ENCODE measurements around the gene SIRT7. TPM values are rescaled to one million over a fixed set of nuclear protein-coding genes. Genes with fewer than 3 reads are reported as not detected.

The SIRT7 gene
- total and polyA plus RNA-seq, 4 donors = 14.7 to 43.4 (median 32.9) TPM

GRCh38 chr17:81902653-81903414 is 15.1 kb downstream of the SIRT7 start:
- H3K27me3 ChIP-seq (ENCODE audit: control insufficient read depth in 3 of 3, insufficient read depth in 3 of 3, low read length in 2 of 3) = no peaks in the 10 kb centered on the region
- no peak overlapping the region for H3K27ac ChIP-seq (ENCODE audit: low read depth in 1 of 2, low read length in 1 of 2)
- WGBS, 2 donors = 32 to 48% methylated on average over 32 to 47 of the region's 47 CpGs
- H3K9ac ChIP-seq (ENCODE audit: insufficient read depth in 1 of 2, low read length in 2 of 2) = no peak overlapping the region
- H3K4me1 ChIP-seq (ENCODE audit: control insufficient read depth in 5 of 5, insufficient read depth in 5 of 5, low read length in 5 of 5) = peaks cover 0 to 10% (median 0%) of the 10 kb centered on the region in 5 donors
- H3K9me3 ChIP-seq (ENCODE audit: control insufficient read depth in 4 of 4, insufficient read depth in 3 of 4, low read length in 3 of 4) = no peaks in the 10 kb centered on the region
- DNase-seq (no peak), ATAC-seq (ENCODE audit: insufficient read depth, low FRiP score) (no peak)
- H3K36me3 ChIP-seq (ENCODE audit: control insufficient read depth in 4 of 4, insufficient read depth in 4 of 4, low read length in 4 of 4) = peaks cover 3 to 52% (median 11%) of the 10 kb centered on the region in 4 donors
- TF ChIP-seq, protein P1, sequence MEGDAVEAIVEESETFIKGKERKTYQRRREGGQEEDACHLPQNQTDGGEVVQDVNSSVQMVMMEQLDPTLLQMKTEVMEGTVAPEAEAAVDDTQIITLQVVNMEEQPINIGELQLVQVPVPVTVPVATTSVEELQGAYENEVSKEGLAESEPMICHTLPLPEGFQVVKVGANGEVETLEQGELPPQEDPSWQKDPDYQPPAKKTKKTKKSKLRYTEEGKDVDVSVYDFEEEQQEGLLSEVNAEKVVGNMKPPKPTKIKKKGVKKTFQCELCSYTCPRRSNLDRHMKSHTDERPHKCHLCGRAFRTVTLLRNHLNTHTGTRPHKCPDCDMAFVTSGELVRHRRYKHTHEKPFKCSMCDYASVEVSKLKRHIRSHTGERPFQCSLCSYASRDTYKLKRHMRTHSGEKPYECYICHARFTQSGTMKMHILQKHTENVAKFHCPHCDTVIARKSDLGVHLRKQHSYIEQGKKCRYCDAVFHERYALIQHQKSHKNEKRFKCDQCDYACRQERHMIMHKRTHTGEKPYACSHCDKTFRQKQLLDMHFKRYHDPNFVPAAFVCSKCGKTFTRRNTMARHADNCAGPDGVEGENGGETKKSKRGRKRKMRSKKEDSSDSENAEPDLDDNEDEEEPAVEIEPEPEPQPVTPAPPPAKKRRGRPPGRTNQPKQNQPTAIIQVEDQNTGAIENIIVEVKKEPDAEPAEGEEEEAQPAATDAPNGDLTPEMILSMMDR (IDR thresholded peaks at IDR 0.05; ENCODE audit: control extremely low read depth, extremely low read depth) = no peak
- no peak overlapping the region for H3K4me3 ChIP-seq

DNA sequence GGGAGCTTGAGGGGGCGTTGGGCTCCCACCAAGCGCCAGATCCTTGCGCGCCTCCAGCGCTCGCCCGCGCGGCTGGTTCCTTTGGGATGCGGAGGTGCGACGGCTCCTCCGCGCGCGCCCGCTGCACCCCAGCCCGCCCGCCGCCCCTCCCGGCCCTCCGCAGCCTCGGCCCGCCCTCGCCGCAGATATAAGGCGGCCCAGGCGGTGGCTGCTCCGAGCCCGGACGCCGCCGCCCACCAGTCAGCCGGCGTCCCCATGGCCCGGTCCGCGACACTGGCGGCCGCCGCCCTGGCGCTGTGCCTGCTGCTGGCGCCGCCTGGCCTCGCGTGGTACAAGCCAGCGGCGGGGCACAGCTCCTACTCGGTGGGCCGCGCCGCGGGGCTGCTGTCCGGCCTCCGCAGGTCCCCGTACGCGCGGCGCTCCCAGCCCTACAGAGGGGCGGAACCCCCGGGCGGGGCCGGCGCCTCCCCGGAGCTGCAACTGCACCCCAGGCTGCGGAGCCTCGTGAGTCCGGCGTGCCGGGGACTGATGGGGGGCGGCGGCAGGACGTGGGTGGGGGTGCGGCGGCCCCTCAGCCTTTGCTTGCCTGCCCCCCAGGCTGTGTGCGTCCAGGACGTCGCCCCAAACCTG is 15.8 kb downstream of the SIRT7 start, which contains the start of gene NPB:
TSS of gene NPB (plus strand) at position 216 of the 630 bp plus-strand sequence. CDS start at position 256, 40 bp downstream.
- Histone ChIP-seq H3K9ac (ENCODE audit: insufficient read depth in 1 of 2, low read length in 2 of 2) (no peak within 1 kb of the TSS), H3K27ac (ENCODE audit: low read depth in 1 of 2, low read length in 1 of 2) (no peak within 1 kb of the TSS), H3K4me3 (no peak within 1 kb of the TSS), H3K27me3 (ENCODE audit: control insufficient read depth in 3 of 3, insufficient read depth in 3 of 3, low read length in 2 of 3) (no peaks in the 10 kb centered on the region), H3K36me3 (ENCODE audit: control insufficient read depth in 4 of 4, insufficient read depth in 4 of 4, low read length in 4 of 4) (peaks cover 3 to 46% (median 12%) of the 10 kb centered on the region in 4 donors), H3K4me1 (ENCODE audit: control insufficient read depth in 5 of 5, insufficient read depth in 5 of 5, low read length in 5 of 5) (peaks cover 0 to 10% (median 0%) of the 10 kb centered on the region in 5 donors), H3K9me3 (ENCODE audit: control insufficient read depth in 4 of 4, insufficient read depth in 3 of 4, low read length in 3 of 4) (no peaks in the 10 kb centered on the region)
- TF ChIP-seq, protein P1 (IDR thresholded peaks at IDR 0.05; ENCODE audit: control extremely low read depth, extremely low read depth) = no peak
- peak; percentile 46 for ATAC-seq (ENCODE audit: insufficient read depth, low FRiP score)
- peak; percentile 33 to 53 (median 38) for DNase-seq
- WGBS, 2 donors = 1 to 3% methylated on average over 25 to 79 of the region's 79 CpGs

- 55 to 70% methylated on average over 17 to 21 of the region's 21 CpGs for WGBS, 2 donors
- H3K36me3 ChIP-seq (ENCODE audit: control insufficient read depth in 4 of 4, insufficient read depth in 4 of 4, low read length in 4 of 4) = peaks cover 4 to 45% (median 12%) of the 10 kb centered on the region in 4 donors
- H3K4me3 ChIP-seq = no peak overlapping the region
- TF ChIP-seq, protein P1 (IDR thresholded peaks at IDR 0.05; ENCODE audit: control extremely low read depth, extremely low read depth) = no peak
- H3K9ac ChIP-seq (ENCODE audit: insufficient read depth in 1 of 2, low read length in 2 of 2) = no peak overlapping the region
- no peaks in the 10 kb centered on the region for H3K27me3 ChIP-seq (ENCODE audit: control insufficient read depth in 3 of 3, insufficient read depth in 3 of 3, low read length in 2 of 3)
- DNase-seq (no peak), ATAC-seq (ENCODE audit: insufficient read depth, low FRiP score) (no peak)
- no peaks in the 10 kb centered on the region for H3K9me3 ChIP-seq (ENCODE audit: control insufficient read depth in 4 of 4, insufficient read depth in 3 of 4, low read length in 3 of 4)
- H3K27ac ChIP-seq (ENCODE audit: low read depth in 1 of 2, low read length in 1 of 2) = no peak overlapping the region
- peaks cover 0 to 10% (median 0%) of the 10 kb centered on the region in 5 donors for H3K4me1 ChIP-seq (ENCODE audit: control insufficient read depth in 5 of 5, insufficient read depth in 5 of 5, low read length in 5 of 5)
Observed at GRCh38 chr17:81901167-81902022, 16.6 kb downstream of the SIRT7 start.

Measured in lung (tissue), 12 donors.